GM21360 (cell line): ENCODE results near the gene REPIN1.

Experiments used
- ATAC-seq: cut with Tn5 transposase; IDR thresholded peaks from one replicate; pipeline ENCODE4 v1.9.1; 2021; ENCODE audit warnings: mild to moderate bottlenecking, moderate library complexity; ENCODE audit not compliant: unreplicated experiment

The REPIN1 gene

GRCh38 chr7:150388709-150389531 lies 20.3 kb downstream of the REPIN1 start:
- no peak for ATAC-seq

GRCh38 chr7:150389532-150389816 lies 20.9 kb downstream of the REPIN1 start:
- no peak for ATAC-seq

GRCh38 chr7:150390205-150390604 lies 21.6 kb downstream of the REPIN1 start:
- no peak for ATAC-seq

- no peak for ATAC-seq
Measured at GRCh38 chr7:150393325-150393724, 24.7 kb downstream of the REPIN1 start.

- no peak for ATAC-seq
Measured at GRCh38 chr7:150396426-150396825, 27.8 kb downstream of the REPIN1 start.

GRCh38 chr7:150396851-150397260 lies 28.2 kb downstream of the REPIN1 start:
- ATAC-seq, result no peak

- no peak for ATAC-seq
Measured at GRCh38 chr7:150397346-150398107, 28.9 kb downstream of the REPIN1 start.

- no peak for ATAC-seq
Measured at GRCh38 chr7:150398108-150398964, 29.7 kb downstream of the REPIN1 start.

- ATAC-seq, result no peak
Measured at GRCh38 chr7:150398965-150399320, 30.3 kb downstream of the REPIN1 start.

GRCh38 chr7:150399421-150400007 lies 30.9 kb downstream of the REPIN1 start:
- ATAC-seq, result no peak

GRCh38 chr7:150400008-150400787 lies 31.6 kb downstream of the REPIN1 start:
- ATAC-seq, result no peak

- no peak for ATAC-seq
Measured at GRCh38 chr7:150400788-150401423, 32.3 kb downstream of the REPIN1 start.

- no peak for ATAC-seq
Measured at GRCh38 chr7:150401424-150401790, 32.8 kb downstream of the REPIN1 start.

GRCh38 chr7:150401861-150402631 lies 33.4 kb downstream of the REPIN1 start:
- no peak for ATAC-seq

GRCh38 chr7:150402671-150403321 lies 34.2 kb downstream of the REPIN1 start:
- ATAC-seq, result no peak

GRCh38 chr7:150403376-150404171 lies 35.0 kb downstream of the REPIN1 start:
- ATAC-seq, result no peak

- ATAC-seq, result no peak
Measured at GRCh38 chr7:150404172-150404804, 35.7 kb downstream of the REPIN1 start.
